AG09319 (cell line): Measurements from ENCODE around the gene PML.

Source experiments
- DNase-seq: peaks from one replicate; pipeline ENCODE4 v3.0.0-alpha.2; 2010; ENCODE audit warnings: low read depth; ENCODE audit errors: extremely low read depth
- TF ChIP-seq, protein P1 (sequence below): IDR thresholded peaks from 2 replicates; pipeline ENCODE4 v1.5.1; 2011; ENCODE audit warnings: low read depth, mild to moderate bottlenecking, inconsistent platforms, low read length, moderate library complexity

Gene PML

DNA sequence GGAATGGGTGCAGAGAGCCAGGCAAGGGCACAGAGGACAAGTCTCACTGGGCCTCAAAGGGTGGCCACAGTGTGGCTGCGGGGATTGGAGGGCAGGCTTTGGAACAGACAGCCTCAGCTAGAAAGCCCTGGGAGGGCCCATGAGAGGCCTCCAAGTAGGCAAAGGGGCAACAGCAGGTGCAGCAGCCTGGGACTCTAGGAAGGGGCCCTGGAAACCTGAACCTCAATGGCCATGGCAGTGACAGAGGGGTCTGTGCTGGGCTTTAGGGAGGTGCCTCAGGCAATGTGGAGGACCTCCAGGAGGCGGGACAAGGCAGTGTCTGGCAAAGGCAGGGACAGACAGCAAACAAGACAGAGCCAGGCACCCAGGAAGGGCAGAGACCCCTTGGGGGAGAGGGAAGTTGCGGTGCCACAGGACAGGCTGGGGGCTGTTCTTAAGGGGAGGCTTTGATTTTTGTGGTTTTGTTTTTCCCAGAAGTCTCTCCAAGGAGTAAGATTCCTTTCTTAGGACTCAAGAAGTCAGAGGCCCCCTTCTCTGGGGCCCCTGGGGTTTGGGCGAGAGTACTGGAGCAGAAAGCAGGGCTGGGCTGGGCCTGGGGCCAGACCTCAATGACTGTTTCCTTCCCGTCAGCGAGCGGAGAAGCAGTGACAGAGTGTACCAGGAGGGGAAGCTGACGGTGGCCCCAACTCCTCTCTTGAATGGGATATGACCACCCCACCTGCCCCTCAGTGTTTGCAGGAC lies 12.1 kb upstream of the PML start:
- TF ChIP-seq, protein P1, sequence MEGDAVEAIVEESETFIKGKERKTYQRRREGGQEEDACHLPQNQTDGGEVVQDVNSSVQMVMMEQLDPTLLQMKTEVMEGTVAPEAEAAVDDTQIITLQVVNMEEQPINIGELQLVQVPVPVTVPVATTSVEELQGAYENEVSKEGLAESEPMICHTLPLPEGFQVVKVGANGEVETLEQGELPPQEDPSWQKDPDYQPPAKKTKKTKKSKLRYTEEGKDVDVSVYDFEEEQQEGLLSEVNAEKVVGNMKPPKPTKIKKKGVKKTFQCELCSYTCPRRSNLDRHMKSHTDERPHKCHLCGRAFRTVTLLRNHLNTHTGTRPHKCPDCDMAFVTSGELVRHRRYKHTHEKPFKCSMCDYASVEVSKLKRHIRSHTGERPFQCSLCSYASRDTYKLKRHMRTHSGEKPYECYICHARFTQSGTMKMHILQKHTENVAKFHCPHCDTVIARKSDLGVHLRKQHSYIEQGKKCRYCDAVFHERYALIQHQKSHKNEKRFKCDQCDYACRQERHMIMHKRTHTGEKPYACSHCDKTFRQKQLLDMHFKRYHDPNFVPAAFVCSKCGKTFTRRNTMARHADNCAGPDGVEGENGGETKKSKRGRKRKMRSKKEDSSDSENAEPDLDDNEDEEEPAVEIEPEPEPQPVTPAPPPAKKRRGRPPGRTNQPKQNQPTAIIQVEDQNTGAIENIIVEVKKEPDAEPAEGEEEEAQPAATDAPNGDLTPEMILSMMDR = no peak
- DNase-seq = no peak

DNA sequence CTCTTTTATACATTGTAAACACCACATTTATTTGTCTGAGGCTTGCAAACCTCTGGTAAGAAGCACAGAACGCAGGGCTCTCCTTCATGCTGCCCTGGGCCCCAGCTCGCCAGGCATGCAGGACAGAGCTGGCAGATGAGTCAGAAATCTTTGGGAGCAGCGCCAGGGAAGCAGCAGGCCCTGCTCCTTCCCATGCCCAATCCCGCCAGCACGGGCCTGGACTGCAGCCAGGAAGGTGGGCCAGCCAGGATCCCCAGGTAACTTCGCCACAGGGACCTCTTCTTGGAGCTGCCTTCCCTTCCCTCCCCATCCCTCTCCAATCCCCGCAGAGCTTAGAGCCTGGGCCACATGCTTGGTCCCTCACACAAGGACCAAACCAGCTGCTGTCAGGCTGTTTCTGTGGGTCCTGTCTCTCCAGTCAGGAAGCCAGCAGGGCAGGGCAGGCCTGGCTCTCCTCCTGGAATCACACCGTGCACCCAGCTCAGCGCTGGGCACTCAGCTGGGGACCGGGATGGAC lies 11.2 kb upstream of the PML start:
- DNase-seq = no peak
- TF ChIP-seq, protein P1 = no peak

DNA sequence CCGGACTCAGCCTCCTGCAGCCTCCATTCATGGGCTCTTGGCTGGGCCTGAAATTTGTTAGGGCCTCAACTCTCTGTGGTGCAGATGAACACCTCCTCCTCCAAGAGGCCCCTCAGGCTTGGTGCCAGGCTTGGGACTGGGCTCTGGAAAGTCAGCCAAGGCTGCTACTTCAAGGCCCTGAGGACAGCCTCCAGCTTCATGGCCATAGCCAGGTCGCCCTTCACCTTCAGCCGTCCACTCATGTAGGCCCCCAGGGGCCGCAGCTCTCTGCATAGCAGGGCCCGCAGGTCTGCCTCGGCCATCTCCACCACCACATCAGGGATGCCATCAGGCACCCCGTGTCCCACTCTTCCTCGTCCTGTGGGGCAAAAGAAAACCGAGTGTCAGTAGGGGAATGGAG lies 10.7 kb upstream of the PML start:
- TF ChIP-seq, protein P1 = no peak
- DNase-seq = no peak

DNA sequence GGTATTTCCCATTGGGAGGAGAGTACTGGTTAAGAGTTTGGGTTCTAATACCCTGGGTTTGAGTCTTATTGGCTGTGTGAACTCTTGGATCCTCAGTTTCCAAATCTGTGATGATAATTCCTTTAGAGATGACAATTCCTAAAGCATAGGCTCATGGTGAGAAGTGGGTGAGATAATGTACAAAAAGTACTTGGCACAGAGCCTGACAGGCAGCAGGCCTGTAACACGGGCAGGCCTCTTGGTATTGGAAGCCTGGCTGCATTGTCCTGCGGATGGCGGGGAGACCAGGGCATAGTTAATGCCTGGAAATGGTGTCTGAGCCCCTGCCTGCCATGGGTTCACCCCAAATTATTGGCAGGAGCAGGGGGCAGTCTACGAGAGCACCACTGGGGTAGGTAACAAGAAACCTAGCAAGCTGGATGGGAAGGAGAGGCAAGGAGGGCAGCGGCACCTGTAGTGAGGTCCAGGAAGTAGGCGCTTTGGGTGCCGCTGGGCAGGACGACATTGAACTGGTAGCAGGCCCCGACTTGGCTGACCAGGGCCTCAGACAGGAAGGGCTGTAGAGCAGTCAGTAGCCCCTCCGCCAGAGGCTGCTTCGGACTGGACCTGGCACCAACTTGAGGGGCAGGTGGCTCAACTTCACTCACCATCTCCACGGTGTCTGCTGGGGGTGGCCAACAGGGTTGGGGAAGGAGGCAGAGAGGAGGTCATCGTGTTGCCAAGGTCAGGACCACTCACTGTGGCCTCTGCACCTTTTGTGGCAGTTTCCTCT lies 10.1 kb upstream of the PML start:
- TF ChIP-seq, protein P1 = no peak
- DNase-seq = no peak

DNA sequence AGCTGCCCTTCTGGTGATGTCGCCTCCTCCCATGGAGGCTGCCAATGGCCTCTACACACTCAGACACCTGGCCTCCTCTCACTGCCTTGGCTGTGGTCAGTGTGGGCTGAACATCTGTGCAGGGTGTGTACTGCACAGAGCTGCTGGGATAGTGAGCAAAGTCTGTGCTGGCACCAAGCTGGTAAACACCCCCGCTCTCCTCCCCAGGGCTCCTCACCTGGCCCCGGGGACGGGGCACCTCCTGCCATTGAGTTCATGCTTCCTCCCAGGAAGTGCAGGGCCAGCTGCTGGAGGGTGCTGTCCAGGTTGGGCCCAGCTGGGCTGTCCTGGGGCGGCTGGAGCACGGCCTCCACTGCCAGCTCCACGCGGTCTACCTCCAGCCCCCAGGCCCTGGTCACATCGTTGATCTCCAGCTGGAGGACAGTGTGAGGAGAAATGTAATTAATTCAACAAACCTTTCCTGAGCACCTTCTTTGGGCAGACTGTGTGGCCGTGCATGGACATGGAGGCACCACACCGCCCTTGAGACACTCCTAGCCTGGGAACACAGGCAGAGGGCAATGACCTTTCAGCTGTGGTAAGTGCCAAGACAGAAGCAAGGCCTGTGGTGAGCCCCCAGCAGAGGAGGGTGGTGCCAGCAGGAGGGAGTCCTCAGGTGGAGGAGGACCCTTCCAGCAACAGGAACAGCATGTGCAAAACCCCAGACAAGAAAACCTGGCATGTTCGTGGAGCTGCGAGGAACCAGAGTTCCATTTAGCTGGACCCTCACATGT lies 9.2 kb upstream of the PML start:
- TF ChIP-seq, protein P1 = no peak
- no peak for DNase-seq

GRCh38 chr15:73986055-73986775 lies 8.3 kb upstream of the PML start:
- no peak for DNase-seq
- TF ChIP-seq, protein P1 = no peak
